WTC11 (cell line): ENCODE measurements around the gene MBTPS2. TPM values are rescaled to one million over a fixed set of nuclear protein-coding genes. Genes with fewer than 3 reads are reported as not detected.

Experiments used
- ATAC-seq: fragments of 200-7000 bp; cut with Tn5 transposase; 2 replicates; pipeline ENCODE4 v1.10.0; 2021; ENCODE audit warnings: mild to moderate bottlenecking, moderate library complexity
- CTCF ChIA-PET: fragments of 300-600 bp; sonication (Branson Sonifier 250); formaldehyde crosslinking; loops from one replicate; lab custom pipeline; 2021; ENCODE audit warnings: antibody characterized with exemption; lab: Charles Lee
- POLR2A ChIA-PET: fragments of 350-600 bp; sonication (Branson Sonifier 250); formaldehyde crosslinking; loops from one replicate; lab custom pipeline; 2021; ENCODE audit warnings: antibody characterized with exemption; lab: Charles Lee
- DNase-seq: peaks from one replicate; pipeline ENCODE4 v3.0.0; 2021; ENCODE audit warnings: low spot score
- H3K27ac Mint-ChIP-seq: 2 replicates; pipeline ENCODE4 v1.8.0; 2021; ENCODE audit warnings: mixed read lengths
- H3K27me3 Mint-ChIP-seq: 2 replicates; pipeline ENCODE4 v1.8.0; 2021; ENCODE audit warnings: low read depth, mild to moderate bottlenecking, moderate library complexity, mixed read lengths
- H3K36me3 Mint-ChIP-seq: 2 replicates; pipeline ENCODE4 v1.8.0; 2021; ENCODE audit warnings: mixed read lengths
- H3K4me1 Mint-ChIP-seq: 2 replicates; pipeline ENCODE4 v1.8.0; 2022; ENCODE audit warnings: mixed read lengths
- H3K4me3 Mint-ChIP-seq: 2 replicates; pipeline ENCODE4 v1.8.0; 2021; ENCODE audit warnings: mild to moderate bottlenecking, moderate library complexity, mixed read lengths
- H3K9me3 Mint-ChIP-seq: 2 replicates; pipeline ENCODE4 v1.8.0; 2021; ENCODE audit warnings: mixed read lengths
- AR ChIP-seq: fragments of 250-450 bp; sonication (Bioruptor Pico); IDR thresholded peaks from 2 replicates; pipeline ENCODE4 v1.9.0; 2021; ENCODE audit warnings: mild to moderate bottlenecking
- ATF6 ChIP-seq: sonication (generic); formaldehyde crosslinking; IDR thresholded peaks from 2 replicates; pipeline ENCODE4 v1.8.1; 2023; ENCODE audit warnings: mild to moderate bottlenecking, missing genetic modification reagents
- EMX1 ChIP-seq: fragments of 250-450 bp; sonication (Bioruptor Pico); IDR thresholded peaks from 2 replicates; pipeline ENCODE4 v1.8.0; 2021; ENCODE audit warnings: mild to moderate bottlenecking
- ERG ChIP-seq: fragments of 250-450 bp; sonication (Bioruptor Pico); IDR thresholded peaks from 2 replicates; pipeline ENCODE4 v1.8.0; 2021; ENCODE audit warnings: mild to moderate bottlenecking
- ESRRA ChIP-seq: sonication (generic); formaldehyde crosslinking; IDR thresholded peaks from 2 replicates; pipeline ENCODE4 v1.8.1; 2022; ENCODE audit warnings: mild to moderate bottlenecking, missing genetic modification reagents, borderline replicate concordance
- FOXP4 ChIP-seq: sonication (generic); formaldehyde crosslinking; IDR thresholded peaks from 2 replicates; pipeline ENCODE4 v1.8.0; 2022; ENCODE audit warnings: mild to moderate bottlenecking, missing genetic modification reagents
- IRF2 ChIP-seq: sonication (generic); formaldehyde crosslinking; IDR thresholded peaks from 2 replicates; pipeline ENCODE4 v1.8.0; 2022; ENCODE audit warnings: low read depth, missing genetic modification reagents, borderline replicate concordance
- JAZF1 ChIP-seq: fragments of 250-450 bp; sonication (Bioruptor Pico); IDR thresholded peaks from 2 replicates; pipeline ENCODE4 v1.9.0; 2021; ENCODE audit warnings: moderate library complexity, mild to moderate bottlenecking, inconsistent platforms
- KAT7 ChIP-seq: sonication (generic); formaldehyde crosslinking; IDR thresholded peaks from 2 replicates; pipeline ENCODE4 v1.8.1; 2023; ENCODE audit warnings: missing genetic modification reagents, mild to moderate bottlenecking, borderline replicate concordance
- MYBL2 ChIP-seq: sonication (generic); formaldehyde crosslinking; IDR thresholded peaks from 2 replicates; pipeline ENCODE4 v1.8.1; 2023; ENCODE audit warnings: mild to moderate bottlenecking, moderate library complexity, missing genetic modification reagents
- NFE2L1 ChIP-seq: sonication (generic); formaldehyde crosslinking; IDR thresholded peaks from 2 replicates; pipeline ENCODE4 v1.8.1; 2023; ENCODE audit warnings: missing genetic modification reagents
- SMAD3 ChIP-seq: sonication (generic); formaldehyde crosslinking; IDR thresholded peaks from 2 replicates; pipeline ENCODE4 v1.8.0; 2022; ENCODE audit warnings: missing genetic modification reagents, mild to moderate bottlenecking, borderline replicate concordance
- SOX15 ChIP-seq: fragments of 250-450 bp; sonication (Bioruptor Pico); IDR thresholded peaks from 2 replicates; pipeline ENCODE4 v1.9.0; 2021; ENCODE audit warnings: mild to moderate bottlenecking
- TCF7 ChIP-seq: sonication (generic); formaldehyde crosslinking; IDR thresholded peaks from 2 replicates; pipeline ENCODE4 v1.8.0; 2022; ENCODE audit warnings: mild to moderate bottlenecking, low read depth, missing genetic modification reagents, moderate library complexity
- TEAD4 ChIP-seq: sonication (generic); formaldehyde crosslinking; IDR thresholded peaks from 2 replicates; pipeline ENCODE4 v1.8.0; 2022; ENCODE audit warnings: mild to moderate bottlenecking, missing genetic modification reagents
- ZNF138 ChIP-seq: sonication (generic); formaldehyde crosslinking; conservative IDR thresholded peaks from 2 replicates; pipeline ENCODE4 v1.8.1; 2022; ENCODE audit warnings: mild to moderate bottlenecking, moderate library complexity, missing genetic modification reagents
- ZNF416 ChIP-seq: fragments of 250-450 bp; sonication (Bioruptor Pico); IDR thresholded peaks from 2 replicates; pipeline ENCODE4 v1.9.0; 2021; ENCODE audit warnings: mild to moderate bottlenecking, inconsistent platforms
- ZNF671 ChIP-seq: fragments of 250-450 bp; sonication (Bioruptor Pico); IDR thresholded peaks from 2 replicates; pipeline ENCODE4 v1.8.0; 2021; ENCODE audit warnings: mild to moderate bottlenecking
- total RNA-seq: library from RNA; stranded (reverse); gene quantifications from 3 replicates; pipeline ENCODE4 v1.2.3, GENCODE V29; 2021

Gene MBTPS2
- total RNA-seq, 1 experiment from 2014 or later = 9.1 TPM

GRCh38 chrX:21799767-21800166, 39.6 kb upstream of the MBTPS2 start:
- H3K27ac Mint-ChIP-seq = no peak overlapping the region; the same call in 1 of the 2 replicates
- POLR2A ChIA-PET = no interaction called here
- TF ChIP-seq FOXP4 (CRISPR knock-in tag) = no peak
- TF ChIP-seq ESRRA = no peak
- TF ChIP-seq SMAD3 (CRISPR knock-in tag) = no peak
- TF ChIP-seq TEAD4 (CRISPR knock-in tag) = no peak
- no peak for TF ChIP-seq EMX1
- TF ChIP-seq MYBL2 (CRISPR knock-in tag) = no peak
- TF ChIP-seq TCF7 (CRISPR knock-in tag) = no peak
- no peak for TF ChIP-seq ZNF416
- no peak for TF ChIP-seq ZNF138 (CRISPR knock-in tag)
- no peak for TF ChIP-seq JAZF1 (CRISPR knock-in tag)
- no peak for TF ChIP-seq ATF6
- TF ChIP-seq KAT7 (CRISPR knock-in tag) = no peak
- no peak for TF ChIP-seq ZNF671 (CRISPR knock-in tag)
- DNase-seq (no peak), ATAC-seq (no peak)
- H3K4me1 Mint-ChIP-seq = no peaks in the 10 kb centered on the region
- H3K9me3 Mint-ChIP-seq = no peaks in the 10 kb centered on the region
- CTCF ChIA-PET = no interaction called here
- no peaks in the 10 kb centered on the region for H3K27me3 Mint-ChIP-seq
- H3K36me3 Mint-ChIP-seq = no peaks in the 10 kb centered on the region
- H3K4me3 Mint-ChIP-seq = no peak overlapping the region

GRCh38 chrX:21800344-21800770, 39.1 kb upstream of the MBTPS2 start:
- TF ChIP-seq AR (no peak), FOXP4 (CRISPR knock-in tag) (no peak), SOX15 (CRISPR knock-in tag) (no peak), ERG (CRISPR knock-in tag) (no peak), KAT7 (CRISPR knock-in tag) (no peak), NFE2L1 (CRISPR knock-in tag) (no peak), IRF2 (CRISPR knock-in tag) (no peak), JAZF1 (CRISPR knock-in tag) (no peak)
- H3K27me3 Mint-ChIP-seq = no peaks in the 10 kb centered on the region
- no peak overlapping the region for H3K27ac Mint-ChIP-seq
- no peak for DNase-seq
- no peaks in the 10 kb centered on the region for H3K9me3 Mint-ChIP-seq
- H3K36me3 Mint-ChIP-seq = no peaks in the 10 kb centered on the region
- ChIA-PET POLR2A (no interaction called here), CTCF (no interaction called here)
- ATAC-seq = no peak
- H3K4me1 Mint-ChIP-seq = no peaks in the 10 kb centered on the region
- no peak overlapping the region for H3K4me3 Mint-ChIP-seq
